H1 (cell line): ENCODE data around the gene FKBP2. TPM values are rescaled to one million over a fixed set of nuclear protein-coding genes. Genes with fewer than 3 reads are reported as not detected.

Experiments used
- CTCF ChIA-PET: fragments of 300-600 bp; sonication (Branson Sonifier 250); formaldehyde crosslinking; loops from one replicate; lab custom pipeline; 2021; ENCODE audit not compliant: partially characterized antibody; lab: Charles Lee
- POLR2A ChIA-PET: fragments of 300-600 bp; sonication (Branson Sonifier 250); formaldehyde crosslinking; loops from one replicate; lab custom pipeline; 2021; ENCODE audit warnings: inconsistent platforms; ENCODE audit not compliant: partially characterized antibody; lab: Charles Lee
- DNase-seq, 2 experiments: peaks; one replicate each; pipeline versions ENCODE4 v3.0.0 to v3.0.0-alpha.2; 2010 to 2022; ENCODE audit warnings: low spot score in 2 of 2, low read depth in 1 of 2, mixed read lengths in 1 of 2
- FAIRE-seq: peaks from 2 replicates; lab custom pipeline; 2011; peaks lifted over from hg19 to GRCh38; lab: Jason Lieb, UNC
- H2AFZ ChIP-seq: 2 replicates; pipeline ENCODE4 v1.8.1; 2012; ENCODE audit warnings: low read length, inconsistent platforms
- H2AK5ac ChIP-seq: 2 replicates; pipeline ENCODE4 v1.6.1; 2013; ENCODE audit warnings: low read depth, low read length
- H2BK120ac ChIP-seq: replicated peaks from 2 replicates; pipeline ENCODE3; 2013; ENCODE audit warnings: low read depth, low read length, inconsistent platforms
- H2BK12ac ChIP-seq: 2 replicates; pipeline ENCODE4 v1.6.1; 2013; ENCODE audit warnings: low read depth, low read length
- H2BK15ac ChIP-seq: 2 replicates; pipeline ENCODE4 v1.6.1; 2013; ENCODE audit warnings: low read length
- H2BK20ac ChIP-seq: 2 replicates; pipeline ENCODE4 v1.6.1; 2013; ENCODE audit warnings: low read length
- H2BK5ac ChIP-seq: 2 replicates; pipeline ENCODE4 v1.6.1; 2013; ENCODE audit warnings: low read depth, low read length
- H3K14ac ChIP-seq: 2 replicates; pipeline ENCODE4 v1.6.1; 2013; ENCODE audit warnings: inconsistent platforms; ENCODE audit not compliant: insufficient read length
- H3K18ac ChIP-seq: 2 replicates; pipeline ENCODE4 v1.6.1; 2013; ENCODE audit warnings: low read length; ENCODE audit errors: extremely low read depth
- H3K23ac ChIP-seq: 2 replicates; pipeline ENCODE4 v1.6.1; 2013; ENCODE audit warnings: inconsistent platforms; ENCODE audit not compliant: insufficient read length
- H3K23me2 ChIP-seq: 2 replicates; pipeline ENCODE4 v1.6.1; 2013; ENCODE audit warnings: low read depth, low read length
- H3K27ac ChIP-seq: 2 replicates; pipeline ENCODE4 v1.6.1; 2011; ENCODE audit warnings: low read depth, low read length, inconsistent platforms
- H3K27me3 ChIP-seq, 4 experiments: replicated peaks in 1 of 4; 1 replicate in 1 of 4; 2 replicates in 3 of 4; pipeline versions ENCODE4 v1.6.1 to v1.8.1; 2011 to 2013; ENCODE audit warnings: low read length in 3 of 4, mild to moderate bottlenecking in 3 of 4, inconsistent platforms in 2 of 4, mixed read lengths in 2 of 4, moderate library complexity in 1 of 4; ENCODE audit not compliant: control insufficient read depth in 3 of 4, insufficient read depth in 3 of 4; ENCODE audit errors: extremely low read depth in 1 of 4
- H3K36me3 ChIP-seq, 4 experiments: 2 replicates each; pipeline versions ENCODE4 v1.6.1 to v1.8.1; 2011 to 2013; ENCODE audit warnings: mild to moderate bottlenecking in 4 of 4, low read length in 3 of 4, moderate library complexity in 2 of 4, control low read depth in 1 of 4, inconsistent platforms in 1 of 4; ENCODE audit not compliant: insufficient read depth in 4 of 4, control insufficient read depth in 2 of 4
- H3K4ac ChIP-seq: replicated peaks from 2 replicates; pipeline ENCODE3; 2013; ENCODE audit warnings: low read length, low read depth, mixed read lengths, inconsistent platforms; ENCODE audit not compliant: insufficient read length
- H3K4me1 ChIP-seq, 4 experiments: replicated peaks in 1 of 4; 1 replicate in 1 of 4; 2 replicates in 3 of 4; pipeline versions ENCODE4 v1.6.1 to v1.8.1; 2011 to 2013; ENCODE audit warnings: low read length in 3 of 4, inconsistent platforms in 2 of 4, mixed read lengths in 1 of 4; ENCODE audit not compliant: insufficient read depth in 4 of 4, control insufficient read depth in 3 of 4
- H3K4me2 ChIP-seq, 2 experiments: 2 replicates each; pipeline versions ENCODE4 v1.6.1 to v1.8.1; 2011 to 2013; ENCODE audit warnings: low read depth in 2 of 2, low read length in 2 of 2, control low read depth in 1 of 2, inconsistent platforms in 1 of 2, mild to moderate bottlenecking in 1 of 2; ENCODE audit not compliant: insufficient read depth in 1 of 2
- H3K4me3 ChIP-seq, 4 experiments: fragments of 200-600, 300-600 bp in 1 of 4; sonication (generic), shearing (Covaris generic), sonication (Bioruptor Twin) in 1 of 4; 2 replicates each; pipeline versions ENCODE4 v1.5.1 to v1.8.1; 2011 to 2016; ENCODE audit warnings: low read length in 4 of 4, low read depth in 3 of 4, control low read depth in 2 of 4, inconsistent platforms in 2 of 4, mild to moderate bottlenecking in 2 of 4, mixed read lengths in 1 of 4, moderate library complexity in 1 of 4; ENCODE audit not compliant: insufficient read depth in 2 of 4; ENCODE audit errors: extremely low read depth in 1 of 4
- H3K56ac ChIP-seq: replicated peaks from 2 replicates; pipeline ENCODE3; 2013; ENCODE audit warnings: low read depth, mild to moderate bottlenecking, mixed read lengths, low read length, inconsistent platforms; ENCODE audit not compliant: insufficient read length
- H3K79me1 ChIP-seq: 2 replicates; pipeline ENCODE4 v1.6.1; 2013; ENCODE audit warnings: low read depth, low read length, control low read depth
- H3K79me2 ChIP-seq, 2 experiments: 2 replicates each; pipeline versions ENCODE4 v1.6.1 to v1.8.1; 2012 to 2013; ENCODE audit warnings: low read length in 2 of 2, mild to moderate bottlenecking in 2 of 2, inconsistent platforms in 1 of 2; ENCODE audit not compliant: insufficient read depth in 2 of 2, control insufficient read depth in 1 of 2
- H3K9ac ChIP-seq, 4 experiments: replicated peaks in 1 of 4; 1 replicate in 1 of 4; 2 replicates in 3 of 4; pipeline versions ENCODE4 v1.6.1 to v1.8.1; 2011 to 2013; ENCODE audit warnings: low read depth in 3 of 4, low read length in 3 of 4, control low read depth in 2 of 4, mild to moderate bottlenecking in 2 of 4, moderate library complexity in 2 of 4, inconsistent platforms in 1 of 4; ENCODE audit errors: extremely low read depth in 1 of 4
- H3K9me3 ChIP-seq, 2 experiments: 2 replicates each; pipeline versions ENCODE4 v1.6.1 to v1.8.1; 2012 to 2013; ENCODE audit warnings: mild to moderate bottlenecking in 2 of 2, moderate library complexity in 2 of 2, control low read depth in 1 of 2, inconsistent platforms in 1 of 2, low read depth in 1 of 2, low read length in 1 of 2, mixed read lengths in 1 of 2; ENCODE audit not compliant: insufficient read depth in 2 of 2
- H4K20me1 ChIP-seq, 2 experiments: replicated peaks in 1 of 2; 2 replicates each; pipeline versions ENCODE3 to v1.8.1; 2011 to 2013; ENCODE audit warnings: inconsistent platforms in 2 of 2, low read length in 2 of 2, mild to moderate bottlenecking in 1 of 2; ENCODE audit not compliant: insufficient read depth in 2 of 2, control insufficient read depth in 1 of 2
- H4K5ac ChIP-seq: 2 replicates; pipeline ENCODE4 v1.6.1; 2013; ENCODE audit warnings: low read length, low read depth, mixed read lengths, inconsistent platforms; ENCODE audit not compliant: insufficient read length
- H4K8ac ChIP-seq: 2 replicates; pipeline ENCODE4 v1.8.0; 2013; ENCODE audit warnings: mild to moderate bottlenecking, moderate library complexity, low read length, inconsistent platforms; ENCODE audit not compliant: insufficient read depth; ENCODE audit errors: extremely low read depth
- H4K91ac ChIP-seq: replicated peaks from 2 replicates; pipeline ENCODE3; 2013; ENCODE audit warnings: low read length, mixed read lengths, inconsistent platforms; ENCODE audit not compliant: insufficient read length
- CHD2 ChIP-seq: IDR thresholded peaks from 2 replicates; pipeline ENCODE4 v1.6.1; 2012; ENCODE audit warnings: low read length, improper control_type of control experiment
- CTBP2 ChIP-seq: IDR thresholded peaks from 2 replicates; pipeline ENCODE4 v1.7.0; 2011; ENCODE audit warnings: borderline replicate concordance, mild to moderate bottlenecking, moderate library complexity, mixed read lengths, low read length; ENCODE audit not compliant: insufficient read depth, insufficient read length
- JUN ChIP-seq: IDR thresholded peaks from 2 replicates; pipeline ENCODE4 v1.6.1; 2011; ENCODE audit warnings: low read depth, mild to moderate bottlenecking, improper control_type of control experiment, low read length
- KDM4A ChIP-seq: IDR thresholded peaks from one replicate; pipeline ENCODE4 v1.7.1; 2012; ENCODE audit warnings: low read depth, mild to moderate bottlenecking, moderate library complexity, low read length, inconsistent platforms; ENCODE audit not compliant: severe bottlenecking
- SP2 ChIP-seq: IDR thresholded peaks from 2 replicates; pipeline ENCODE4 v1.6.1; 2012; ENCODE audit warnings: mild to moderate bottlenecking, low read length, inconsistent platforms
- TAF7 ChIP-seq: optimal IDR thresholded peaks from 2 replicates; pipeline ENCODE3; 2011; ENCODE audit warnings: low read depth, mild to moderate bottlenecking, inconsistent platforms, low read length, moderate library complexity, borderline replicate concordance
- WGBS, 2 experiments: shearing (Covaris generic) in 1 of 2; methylation state at CpG; one replicate each; pipeline versions ENCODE4 v1.1.6 to v1.1.7; 2013 to 2015; ENCODE audit warnings: low lambda C conversion rate in 2 of 2, mixed read lengths in 2 of 2, inconsistent platforms in 1 of 2, low coverage in 1 of 2, missing lambda C conversion rate in 1 of 2; ENCODE audit not compliant: insufficient replicate concordance in 2 of 2, insufficient coverage in 1 of 2, insufficient read length in 1 of 2; ENCODE audit errors: extremely low coverage in 1 of 2, missing lambda C conversion rate in 1 of 2; 5-methylcytosine and 5-hydroxymethylcytosine counted together
- polyA plus RNA-seq, 7 experiments: library from polyadenylated mRNA; depleted of rRNA in 3 of 7; stranded (reverse) in 5 of 7; unstranded in 2 of 7; fragments of >200 nt in 5 of 7; fragments of 200-250 nt in 2 of 7; gene quantifications; 1 replicate in 5 of 7; 2 replicates in 1 of 7; 4 replicates in 1 of 7; pipeline versions ENCODE4 v1.2.1 to v1.2.3, GENCODE V29; 2011 to 2013; ENCODE audit warnings: missing spikeins in 2 of 7, mixed read lengths in 2 of 7
- total RNA-seq: library from RNA; stranded (reverse); fragmentation: NEBNext Ultra II Directional; extraction: Animal tissue kit (Norgen Biotek cat#: 25700); gene quantifications from 2 replicates; pipeline ENCODE4 v1.2.1, GENCODE V29; 2021

The FKBP2 gene
- total and polyA plus RNA-seq, 2 of the 8 experiments (the other 6 are each of a cell fraction or from before 2014, with no cell fraction given), result 41.7 to 52.5 TPM

DNA sequence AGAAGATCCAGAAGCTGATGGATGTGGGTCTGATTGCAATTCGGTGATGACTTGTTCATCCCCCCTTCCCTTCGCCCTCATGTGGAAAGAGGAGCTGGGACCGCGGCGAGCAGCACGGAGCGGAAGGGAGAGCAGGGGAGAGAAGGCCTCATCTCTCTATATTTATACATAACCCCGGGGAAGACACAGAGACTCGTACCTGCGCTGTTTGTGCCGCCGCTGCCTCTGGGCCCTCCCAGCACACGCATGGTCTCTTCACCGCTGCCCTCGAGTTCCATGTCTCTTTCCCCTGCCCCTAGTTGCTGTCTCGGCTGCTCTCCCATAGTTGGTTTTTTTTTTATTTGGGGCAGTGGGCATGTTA, 36.8 kb upstream of the FKBP2 start:
- Histone ChIP-seq H4K91ac (no peak overlapping the region), H4K20me1 (peaks cover 5 to 21% of the 10 kb centered on the region in 2 experiments), H2AK5ac (no peak overlapping the region), H3K79me1 (no peaks in the 10 kb centered on the region), H3K27ac (no peak overlapping the region), H3K79me2 (no peaks in the 10 kb centered on the region), H3K9ac (no peak overlapping the region), H3K23me2 (no peaks in the 10 kb centered on the region; the same call in 1 of the 2 replicates), H4K5ac (no peak overlapping the region), H3K27me3 (no peaks in the 10 kb centered on the region; a peak in 1 of 7 replicates), H2BK15ac (no peak overlapping the region), H3K14ac (no peak overlapping the region), H3K4me1 (peaks cover 0 to 5% (median 0%) of the 10 kb centered on the region in 4 experiments; a peak in 3 of 7 replicates), H3K36me3 (peaks cover 41 to 67% (median 54%) of the 10 kb centered on the region in 4 experiments), H3K23ac (no peak overlapping the region), H2BK20ac (no peak overlapping the region), H2BK5ac (no peak overlapping the region), H3K56ac (no peak overlapping the region), H3K18ac (no peak overlapping the region), H2AFZ (no peak overlapping the region), H3K9me3 (no peaks in the 10 kb centered on the region), H2BK12ac (no peak overlapping the region), H3K4me3 (no peak overlapping the region), H2BK120ac (no peak overlapping the region), H4K8ac (no peak overlapping the region), H3K4me2 (no peak overlapping the region), H3K4ac (no peak overlapping the region)
- DNase-seq (no peak), FAIRE-seq (no peak)
- ChIA-PET POLR2A (interaction anchor here (0.7 to 18.4 kb wide), 8 partner anchors 15 to 100 kb away, joined by 3 to 253 read pairs (median 23); partner anchors contain the start of genes MACROD1, NUDT22, PPP1R14B and STIP1), CTCF (interaction anchor here (1.0 to 7.4 kb wide), 27 partner anchors 8 to 209 kb away, joined by 3 to 68 read pairs (median 7); partner anchors contain the start of genes DNAJC4, ESRRA, NUDT22 and PLCB3)
- whole genome bisulfite sequencing, 2 experiments, result 94% methylated on average over 16 of the region's 16 CpGs; no CpG with 5 or more reads in 1 of the 2 experiments
- TF ChIP-seq CHD2 (no peak), SP2 (no peak), CTBP2 (no peak), KDM4A (no peak), TAF7 (no peak), JUN (no peak)
